Measurements from ENCODE around the gene MEIS2.

GRCh38 chr15:36866896-36867295, 233.5 kb downstream of the MEIS2 start:
- TF ChIP-seq CTCF (IDR thresholded peaks at IDR 0.05) (no peak), POLR2A (IDR thresholded peaks at IDR 0.05) (no peak), EP300 (IDR thresholded peaks at IDR 0.05) (no peak), POLR2AphosphoS5 (IDR thresholded peaks at IDR 0.05) (no peak)

All from suprapubic skin (tissue), 4 donors.